BLaER1 (cell line): ENCODE results near the gene ADRA2A.

ENCODE experiments used
- H3K27ac ChIP-seq: shearing (Covaris generic); formaldehyde crosslinking; 2 replicates; pipeline ENCODE4 v1.8.1; 2022
- H3K27me3 ChIP-seq: shearing (Covaris generic); formaldehyde crosslinking; 2 replicates; pipeline ENCODE4 v1.8.1; 2022
- H3K36me3 ChIP-seq: shearing (Covaris generic); formaldehyde crosslinking; 2 replicates; pipeline ENCODE4 v1.8.1; 2022
- H3K4me1 ChIP-seq: shearing (Covaris generic); formaldehyde crosslinking; 2 replicates; pipeline ENCODE4 v1.8.1; 2022
- H3K4me2 ChIP-seq: shearing (Covaris generic); formaldehyde crosslinking; 2 replicates; pipeline ENCODE4 v1.8.1; 2022
- H3K4me3 ChIP-seq: shearing (Covaris generic); formaldehyde crosslinking; 2 replicates; pipeline ENCODE4 v1.8.1; 2022
- H3K9ac ChIP-seq: shearing (Covaris generic); formaldehyde crosslinking; 2 replicates; pipeline ENCODE4 v1.8.1; 2022
- H3K9me3 ChIP-seq: shearing (Covaris generic); formaldehyde crosslinking; 2 replicates; pipeline ENCODE4 v1.8.1; 2022
- H4K20me1 ChIP-seq: shearing (Covaris generic); formaldehyde crosslinking; 2 replicates; pipeline ENCODE4 v1.8.1; 2022
- Cebpa-rat ChIP-seq: shearing (Covaris generic); IDR thresholded peaks from 2 replicates; pipeline ENCODE4 v1.8.1; 2022

ADRA2A gene

DNA sequence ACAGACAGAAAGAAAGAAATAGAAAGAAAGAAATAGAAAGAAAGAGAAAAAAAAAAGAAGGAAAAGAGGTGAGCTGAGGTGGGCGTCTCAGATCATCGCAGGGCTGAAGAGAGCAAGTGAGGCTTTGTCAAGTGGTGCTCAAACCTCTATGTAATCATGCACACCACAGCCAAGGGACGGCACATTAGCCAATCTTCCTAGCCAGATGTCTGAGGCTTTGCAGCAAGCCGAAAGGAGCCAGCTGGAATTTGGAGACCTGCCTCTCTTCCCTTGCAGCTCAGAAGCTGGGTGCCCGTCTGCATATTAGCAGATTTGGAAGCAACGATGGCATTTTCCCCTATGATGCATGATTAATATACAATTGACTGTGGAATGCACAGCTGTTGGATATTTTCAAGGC, 52.5 kb downstream of the ADRA2A start:
- no peaks in the 10 kb centered on the region for H3K4me1 ChIP-seq
- no peak overlapping the region for H3K4me3 ChIP-seq
- H3K4me2 ChIP-seq: no peak overlapping the region
- H3K27ac ChIP-seq: no peak overlapping the region
- no peaks in the 10 kb centered on the region for H3K27me3 ChIP-seq
- H3K9me3 ChIP-seq: no peaks in the 10 kb centered on the region
- no peaks in the 10 kb centered on the region for H4K20me1 ChIP-seq
- no peak for TF ChIP-seq Cebpa-rat
- no peaks in the 10 kb centered on the region for H3K36me3 ChIP-seq
- no peak overlapping the region for H3K9ac ChIP-seq

DNA sequence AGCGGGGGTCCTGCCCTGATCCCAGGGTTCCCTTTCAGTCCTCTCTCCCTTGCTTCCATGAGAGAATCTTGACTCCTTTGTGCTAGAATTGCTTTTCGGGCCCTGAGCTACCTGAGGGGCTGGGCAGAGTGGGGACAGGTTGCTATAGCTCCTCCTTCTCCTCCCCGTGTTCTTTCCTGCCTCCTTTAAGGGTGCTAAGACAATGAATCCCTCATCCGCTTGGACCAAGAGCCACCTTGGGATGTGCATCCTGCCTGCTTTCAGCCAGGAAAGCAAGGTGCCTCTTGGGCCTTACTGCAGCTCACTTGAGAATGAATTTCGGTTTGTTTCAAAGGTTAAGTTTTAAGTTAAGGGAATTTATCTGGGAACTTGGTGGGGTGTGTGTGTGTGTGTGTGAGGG, 53.6 kb downstream of the ADRA2A start:
- H3K9me3 ChIP-seq: no peaks in the 10 kb centered on the region
- no peaks in the 10 kb centered on the region for H3K27me3 ChIP-seq
- no peak overlapping the region for H3K27ac ChIP-seq
- TF ChIP-seq Cebpa-rat: no peak
- H3K4me2 ChIP-seq: no peak overlapping the region
- no peaks in the 10 kb centered on the region for H3K4me1 ChIP-seq
- no peaks in the 10 kb centered on the region for H3K36me3 ChIP-seq
- H3K9ac ChIP-seq: no peak overlapping the region
- no peak overlapping the region for H3K4me3 ChIP-seq
- H4K20me1 ChIP-seq: no peaks in the 10 kb centered on the region
